Superior temporal gyrus (tissue), 1 donor: Measurements from ENCODE around the gene SRSF11.
A peak's percentile ranks its signal among the peaks of the same experiment; 100 is the strongest.
"Not testable (repeated sequence)": the region's sequence is repeated elsewhere in the genome, so short reads cannot be mapped to it uniquely, and the experiment has no call there.

Source experiments
- DNase-seq: peaks from one replicate; pipeline ENCODE4 v3.0.0-alpha.2; 2016; ENCODE audit errors: extremely low spot score

Gene SRSF11

DNA sequence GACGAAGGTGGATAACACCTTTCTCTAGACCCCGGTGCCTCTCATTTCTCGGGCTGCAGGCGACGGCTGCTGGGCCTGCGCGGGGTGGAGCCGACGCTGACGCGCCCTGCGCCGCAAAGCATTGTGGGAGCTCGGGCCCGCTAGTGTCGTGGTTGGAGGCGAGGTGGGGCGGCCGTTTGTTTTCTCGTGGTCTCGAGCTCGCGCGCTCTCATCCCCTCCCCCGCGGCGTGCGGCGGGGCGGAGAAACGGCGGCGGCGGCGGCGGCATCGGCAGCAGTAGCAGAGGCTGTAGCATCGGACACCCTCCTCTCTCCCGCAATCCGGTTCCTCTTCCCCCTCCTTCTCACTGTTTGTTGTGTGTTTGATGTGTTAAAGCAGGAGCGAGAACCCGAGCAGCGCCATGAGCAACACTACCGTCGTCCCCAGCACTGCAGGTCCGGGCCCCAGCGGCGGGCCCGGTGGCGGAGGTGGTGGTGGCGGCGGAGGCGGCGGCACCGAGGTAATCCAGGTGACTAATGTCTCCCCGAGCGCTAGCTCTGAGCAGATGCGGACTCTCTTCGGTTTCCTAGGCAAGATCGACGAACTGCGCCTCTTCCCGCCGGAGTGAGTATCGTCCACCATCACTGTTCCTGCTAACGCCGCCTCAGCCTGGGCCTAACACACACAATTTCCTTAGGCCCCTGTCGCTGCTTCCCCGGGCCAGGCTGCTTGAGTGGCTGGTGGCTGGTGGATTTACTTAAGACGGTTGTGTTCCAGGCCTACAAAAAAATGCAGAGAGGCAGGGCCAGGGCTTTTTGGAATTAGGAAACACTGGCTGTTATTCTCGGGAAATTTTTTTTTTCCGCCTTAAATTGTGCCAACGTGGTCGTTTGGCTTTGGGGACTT, at the start of gene SRSF11:
SRSF11 (plus strand) TSS at position 143 of the 884 bp plus-strand sequence; CDS start at position 400, 257 bp downstream.
- peak; percentile 96 for DNase-seq

DNA sequence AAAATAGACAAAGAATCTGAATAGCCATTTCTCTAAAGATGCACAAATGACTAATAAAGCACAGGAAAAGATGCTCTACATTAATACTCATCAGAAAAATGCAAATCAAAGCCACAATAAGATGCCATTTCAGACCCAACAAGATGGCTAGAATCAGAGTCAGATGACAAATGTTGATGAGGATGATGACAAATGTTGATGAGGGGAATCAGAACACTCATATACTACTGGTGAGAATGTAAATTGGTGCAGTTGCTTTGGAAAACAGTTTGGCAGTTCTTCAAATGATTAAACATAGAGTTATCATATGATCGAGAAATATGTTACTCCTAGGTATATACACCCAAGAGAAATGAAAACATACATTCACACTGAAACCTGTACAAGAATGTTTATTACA, 49.7 kb upstream of the SRSF11 start:
- DNase-seq, result no peak

DNA sequence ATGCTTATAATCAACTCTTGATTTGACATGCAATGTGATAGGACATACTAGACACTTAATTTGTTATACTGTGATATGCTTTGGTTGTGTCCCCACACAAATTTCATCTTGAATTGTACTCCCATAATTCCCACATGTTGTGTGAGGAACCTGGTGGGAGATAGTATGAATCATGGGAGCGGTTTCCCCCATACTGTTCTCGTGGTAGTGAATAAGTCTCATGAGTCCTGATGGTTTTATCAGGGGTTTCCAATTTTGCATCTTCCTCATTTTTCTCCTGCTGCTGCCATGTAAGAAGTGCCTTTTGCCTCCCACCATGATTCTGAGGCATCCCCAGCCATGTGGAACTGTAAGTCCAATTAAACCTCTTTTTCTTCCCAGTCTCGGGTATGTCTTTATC, 36.0 kb upstream of the SRSF11 start:
- DNase-seq, result not testable (repeated sequence)

DNA sequence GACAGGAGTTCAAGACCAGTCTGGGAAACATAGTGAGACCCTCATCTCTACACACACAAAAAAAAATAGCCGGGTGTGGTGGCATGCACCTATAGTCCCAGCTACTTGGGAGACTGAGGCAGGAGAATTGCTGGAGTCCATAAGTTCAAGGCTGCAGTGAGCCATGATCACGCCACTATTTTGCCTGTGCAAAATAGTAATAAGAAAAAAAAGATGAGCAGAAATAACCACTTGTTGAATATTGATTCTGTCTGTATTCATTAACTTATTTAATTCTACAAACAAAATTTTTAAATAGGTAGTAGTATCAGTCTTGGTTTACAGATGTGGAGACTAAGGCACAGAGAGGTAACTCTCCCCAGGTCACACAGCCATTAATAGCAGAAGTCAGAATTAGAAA, 32.7 kb upstream of the SRSF11 start:
- no peak for DNase-seq

- no peak for DNase-seq
Observed at GRCh38 chr1:70190180-70190579, 31.0 kb upstream of the SRSF11 start.

DNA sequence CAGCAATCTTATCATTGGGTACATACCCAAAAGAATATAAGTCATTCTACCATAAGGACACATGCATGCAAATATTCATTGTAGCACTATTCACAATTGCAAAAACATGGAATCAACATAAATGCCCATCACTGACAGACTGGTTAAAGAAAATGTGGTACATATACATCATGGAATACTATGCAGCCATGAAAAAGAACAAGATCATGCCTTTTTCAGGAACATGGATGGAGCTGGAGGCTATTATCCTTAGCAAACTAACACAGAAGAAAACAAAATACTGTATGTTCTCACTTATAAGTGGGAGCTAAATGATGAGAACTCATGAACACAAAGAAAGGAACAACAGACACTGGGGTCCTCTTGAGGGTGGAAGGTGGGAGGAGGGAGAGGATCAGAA, 28.7 kb upstream of the SRSF11 start:
- DNase-seq, result not testable (repeated sequence)

- no peak for DNase-seq
Observed at GRCh38 chr1:70194601-70195000, 26.6 kb upstream of the SRSF11 start.

- no peak for DNase-seq
Observed at GRCh38 chr1:70195342-70195741, 25.8 kb upstream of the SRSF11 start.

DNA sequence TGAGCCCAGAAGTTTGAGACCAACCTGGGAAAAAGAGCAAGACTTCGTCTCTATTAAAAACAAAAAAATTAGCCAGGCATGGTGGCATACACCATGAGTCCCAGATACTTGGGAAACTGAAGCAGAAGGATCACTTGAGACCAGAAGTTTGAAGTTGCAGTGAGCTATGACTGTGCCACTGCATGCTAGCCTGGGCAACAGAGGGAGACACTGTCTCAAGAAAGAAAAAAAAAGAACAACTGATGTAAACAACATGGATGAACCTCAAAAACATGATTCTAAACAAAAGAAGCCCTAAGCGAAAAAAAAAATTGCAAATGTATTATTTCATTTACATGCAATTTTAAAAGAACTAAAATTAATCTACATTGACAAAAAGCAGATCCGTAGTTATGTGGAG, 24.8 kb upstream of the SRSF11 start:
- DNase-seq, result no peak

- no peak for DNase-seq
Observed at GRCh38 chr1:70200065-70200464, 21.1 kb upstream of the SRSF11 start.

DNA sequence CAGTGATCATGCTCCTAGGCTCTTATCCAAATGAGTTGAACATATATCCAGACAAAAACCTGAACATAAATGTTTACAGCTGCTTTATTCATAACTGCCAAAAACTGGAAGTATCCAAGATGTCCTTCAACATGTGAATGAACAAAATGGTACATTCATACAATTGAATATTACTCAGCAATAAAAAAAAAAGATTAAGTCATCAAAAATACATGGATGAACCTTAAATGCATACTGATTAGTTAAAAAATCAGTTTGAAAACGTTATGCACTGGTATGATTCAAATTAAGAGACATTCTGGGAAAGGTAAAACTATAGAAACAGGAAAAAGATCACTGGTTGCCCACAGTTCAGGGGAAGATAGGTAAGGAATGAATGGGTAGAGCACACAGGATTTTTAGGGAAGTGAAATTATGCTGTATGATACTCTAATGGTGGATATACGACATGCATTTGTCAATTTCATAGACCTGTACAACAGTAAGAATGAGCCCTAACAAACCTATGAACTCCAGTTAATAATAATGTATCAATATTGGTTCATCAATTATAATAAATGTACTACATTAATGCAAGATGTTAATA, 18.9 kb upstream of the SRSF11 start:
- no peak for DNase-seq

GRCh38 chr1:70204139-70204538, 17.0 kb upstream of the SRSF11 start:
- no peak for DNase-seq

DNA sequence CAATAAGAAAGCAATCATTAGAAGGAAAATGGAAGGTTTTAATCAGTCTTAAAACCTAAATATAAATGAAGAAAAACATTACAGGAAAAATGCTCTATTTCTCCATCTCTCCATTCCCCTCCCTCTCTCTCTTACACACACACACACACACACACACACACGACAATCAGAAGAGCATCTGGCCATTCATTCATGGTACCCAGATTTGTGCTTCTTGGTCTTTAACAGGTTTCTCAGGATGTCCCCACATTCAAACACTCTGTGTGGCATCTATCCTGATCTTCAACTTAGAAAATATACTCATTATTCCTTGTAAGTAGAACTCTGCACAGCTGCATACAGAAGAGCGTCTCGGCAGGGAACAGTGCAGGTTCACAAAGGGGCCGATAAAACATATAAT, 16.6 kb upstream of the SRSF11 start:
- DNase-seq, result no peak

GRCh38 chr1:70205071-70205433, 16.1 kb upstream of the SRSF11 start:
- no peak for DNase-seq

GRCh38 chr1:70205434-70206118, 15.6 kb upstream of the SRSF11 start, which contains the start of gene LRRC40:
TSS of gene LRRC40 (minus strand) at chr1:70205579. CDS start at chr1:70205540, 39 bp downstream.
- peak; percentile 97 for DNase-seq

DNA sequence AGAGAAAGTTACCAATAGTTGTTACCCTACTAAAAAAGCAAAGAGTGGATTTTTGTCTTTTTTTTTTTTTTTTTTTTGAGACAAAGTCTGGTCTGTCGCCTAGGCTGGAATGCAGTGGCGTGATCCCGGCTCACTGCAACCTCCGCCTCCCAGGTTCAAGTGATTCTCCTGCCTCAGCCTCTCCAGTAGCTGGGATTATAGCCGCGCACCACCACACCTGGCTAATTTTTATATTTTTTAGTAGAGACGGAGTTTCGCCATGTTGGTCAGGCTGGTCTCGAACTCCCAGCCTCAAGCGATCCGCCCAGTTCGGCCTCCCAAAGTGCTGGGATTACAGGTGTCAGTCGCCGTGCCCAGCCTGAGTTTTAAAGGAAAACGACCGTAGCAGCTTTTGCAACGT, 14.3 kb upstream of the SRSF11 start:
- not testable (repeated sequence) for DNase-seq

DNA sequence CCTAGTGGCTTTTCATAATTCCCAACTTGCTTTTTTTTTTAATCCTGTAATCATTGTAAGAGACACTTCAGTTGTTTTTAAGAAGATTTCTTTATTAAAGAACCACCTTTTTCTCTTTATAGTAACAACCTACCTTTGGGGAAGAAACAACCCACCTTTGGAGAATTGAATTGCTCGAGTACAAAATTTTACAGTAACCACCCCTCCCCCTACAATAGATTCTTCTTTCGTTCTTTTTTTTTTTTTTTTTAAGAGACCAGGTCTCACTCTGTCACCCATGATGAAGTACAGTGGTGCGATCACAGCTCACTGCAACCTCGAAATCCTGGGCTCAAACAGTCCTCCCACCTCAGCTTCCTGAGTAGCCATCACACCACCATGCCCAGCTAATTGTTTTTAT, 13.7 kb upstream of the SRSF11 start:
- DNase-seq, result no peak

DNA sequence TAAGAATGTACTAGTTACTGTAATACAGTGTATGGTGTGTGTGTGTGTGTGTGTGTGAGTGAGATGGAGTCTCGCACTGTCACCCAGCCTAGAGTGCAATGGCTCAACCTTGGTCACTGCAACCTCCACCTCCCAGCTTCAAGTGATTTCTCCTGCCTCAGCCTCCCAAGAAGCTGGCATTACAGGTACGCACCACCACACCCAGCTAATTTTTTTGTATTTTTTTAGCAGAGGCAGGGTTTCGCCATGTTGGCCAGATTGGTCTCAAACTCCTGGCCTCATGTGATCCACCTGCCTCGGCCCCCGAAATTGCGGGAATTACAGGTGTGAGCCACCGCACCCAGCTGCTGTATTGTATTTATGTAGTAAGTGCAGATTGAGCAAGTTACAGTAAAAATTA, 12.9 kb upstream of the SRSF11 start:
- no peak for DNase-seq

- no peak for DNase-seq
Observed at GRCh38 chr1:70210820-70211219, 10.4 kb upstream of the SRSF11 start.

DNA sequence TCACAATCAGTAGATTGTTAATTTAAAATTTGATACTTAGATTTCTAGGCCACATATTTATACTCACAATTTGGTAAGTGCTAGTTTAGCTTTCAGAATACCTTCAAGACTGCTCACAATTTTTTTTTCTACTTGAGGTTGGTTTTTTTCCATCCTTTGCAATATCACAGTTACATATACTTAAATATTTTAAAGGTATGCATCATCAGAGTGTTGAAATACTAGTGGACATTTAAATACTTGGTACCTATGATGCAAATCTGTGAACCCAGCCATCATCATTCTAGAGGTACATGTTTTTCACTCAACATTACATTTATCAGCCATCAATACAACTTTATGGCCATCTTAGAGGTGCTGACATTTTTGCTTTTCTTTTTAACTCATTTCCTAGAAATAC, 9.6 kb upstream of the SRSF11 start:
- no peak for DNase-seq

- no peak for DNase-seq
Observed at GRCh38 chr1:70220015-70220414, 1.2 kb upstream of the SRSF11 start.

DNA sequence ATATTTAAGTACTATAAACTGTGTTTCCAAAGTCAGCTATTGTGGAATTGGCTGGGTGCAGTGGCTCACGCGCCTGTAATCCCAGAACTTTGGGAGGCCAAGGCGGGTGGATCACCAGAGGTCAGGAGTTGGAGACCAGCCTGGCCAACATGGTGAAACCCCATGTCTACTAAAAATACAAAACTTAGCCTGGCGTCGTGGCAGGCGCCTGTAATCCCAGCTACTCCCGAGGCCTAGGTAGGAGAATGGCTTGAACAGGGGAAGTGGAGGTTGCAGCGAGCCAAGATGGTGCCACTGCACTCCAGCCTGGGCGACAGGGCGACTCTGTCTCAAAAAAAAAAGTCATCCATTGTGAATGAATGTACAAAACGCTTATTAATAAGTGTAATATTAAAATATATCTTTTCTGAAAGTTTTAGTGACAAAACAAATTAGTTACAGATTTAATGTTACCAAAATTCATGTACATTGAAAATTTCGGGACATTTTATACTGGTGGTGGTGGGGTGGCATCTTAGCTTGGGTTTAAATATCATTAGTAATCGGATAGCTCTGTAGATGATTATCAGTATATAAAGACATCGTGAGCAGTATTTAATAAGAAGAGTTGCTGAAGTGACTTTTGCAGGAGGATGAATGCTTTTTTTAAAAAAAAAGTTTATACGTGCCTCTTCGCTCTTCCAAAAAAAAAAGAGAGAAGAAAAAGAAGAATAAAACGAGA, 503 bp upstream of the SRSF11 start:
- no peak for DNase-seq
